Testis (tissue), 2 donors: ENCODE measurements around the gene ARHGAP33.

Experiments used
- POLR2A ChIP-seq: fragments of 450-650 bp; IDR thresholded peaks from one replicate; pipeline ENCODE4 v1.6.1; 2017; ENCODE audit warnings: antibody characterized with exemption, mild to moderate bottlenecking, moderate library complexity
- TF ChIP-seq, protein P1 (sequence below), 3 experiments: fragments of 450-650 bp in 2 of 3; fragments of 200-600 bp in 1 of 3; sonication (generic) in 1 of 3; IDR thresholded peaks; one replicate each; pipeline ENCODE4 v1.5.1; 2016 to 2019; ENCODE audit warnings: antibody characterized with exemption in 3 of 3, mild to moderate bottlenecking in 2 of 3, moderate library complexity in 1 of 3

DNA sequence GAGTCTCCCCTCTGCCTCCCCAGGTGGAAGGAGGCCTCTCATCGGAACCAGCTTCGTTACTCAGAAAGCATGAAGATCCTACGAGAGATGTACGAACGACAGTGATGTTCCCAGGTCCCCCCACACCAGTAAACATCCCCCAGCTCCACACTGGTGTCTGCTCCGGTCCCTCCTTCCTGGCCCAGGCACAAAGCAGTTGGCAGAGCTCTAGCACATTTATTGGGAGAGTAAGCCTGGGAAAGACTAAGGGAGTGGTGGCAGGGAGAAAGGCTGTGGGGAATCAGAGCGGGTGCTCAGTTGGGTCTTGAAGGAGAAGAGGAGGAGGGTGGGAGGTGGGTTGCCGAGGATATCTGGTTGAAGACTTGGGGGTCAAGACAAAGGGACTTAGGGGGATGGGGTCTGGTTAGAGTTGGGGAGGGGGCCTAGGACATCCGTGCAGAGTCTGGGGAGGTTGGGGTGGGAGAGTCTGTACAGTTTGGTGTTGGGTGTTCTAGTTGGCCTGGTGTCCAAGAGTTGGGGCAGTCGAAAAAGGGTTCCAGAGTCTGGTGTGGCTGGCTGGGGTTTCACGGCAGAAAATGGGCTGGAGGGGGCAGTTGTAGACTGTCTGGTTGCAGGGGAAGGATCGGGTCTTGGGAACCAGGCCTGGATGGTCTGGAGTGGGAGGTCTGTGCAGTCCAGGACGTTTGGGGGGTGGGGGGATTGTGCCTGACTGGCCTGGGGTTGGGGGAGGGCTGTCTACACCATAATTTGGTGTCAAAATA is 20.8 kb upstream of the ARHGAP33 start:
- TF ChIP-seq, protein P1, sequence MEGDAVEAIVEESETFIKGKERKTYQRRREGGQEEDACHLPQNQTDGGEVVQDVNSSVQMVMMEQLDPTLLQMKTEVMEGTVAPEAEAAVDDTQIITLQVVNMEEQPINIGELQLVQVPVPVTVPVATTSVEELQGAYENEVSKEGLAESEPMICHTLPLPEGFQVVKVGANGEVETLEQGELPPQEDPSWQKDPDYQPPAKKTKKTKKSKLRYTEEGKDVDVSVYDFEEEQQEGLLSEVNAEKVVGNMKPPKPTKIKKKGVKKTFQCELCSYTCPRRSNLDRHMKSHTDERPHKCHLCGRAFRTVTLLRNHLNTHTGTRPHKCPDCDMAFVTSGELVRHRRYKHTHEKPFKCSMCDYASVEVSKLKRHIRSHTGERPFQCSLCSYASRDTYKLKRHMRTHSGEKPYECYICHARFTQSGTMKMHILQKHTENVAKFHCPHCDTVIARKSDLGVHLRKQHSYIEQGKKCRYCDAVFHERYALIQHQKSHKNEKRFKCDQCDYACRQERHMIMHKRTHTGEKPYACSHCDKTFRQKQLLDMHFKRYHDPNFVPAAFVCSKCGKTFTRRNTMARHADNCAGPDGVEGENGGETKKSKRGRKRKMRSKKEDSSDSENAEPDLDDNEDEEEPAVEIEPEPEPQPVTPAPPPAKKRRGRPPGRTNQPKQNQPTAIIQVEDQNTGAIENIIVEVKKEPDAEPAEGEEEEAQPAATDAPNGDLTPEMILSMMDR (IDR thresholded peaks at IDR 0.05), result no peak
- no peak for TF ChIP-seq POLR2A
